Measurements from ENCODE around the gene NSG2. TPM values are rescaled to one million over a fixed set of nuclear protein-coding genes. Genes with fewer than 3 reads are reported as not detected.

Gene NSG2
- total and polyA plus RNA-seq, 3 donors from 2014 or later: 7.2 to 11.3 (median 8.4) TPM

DNA sequence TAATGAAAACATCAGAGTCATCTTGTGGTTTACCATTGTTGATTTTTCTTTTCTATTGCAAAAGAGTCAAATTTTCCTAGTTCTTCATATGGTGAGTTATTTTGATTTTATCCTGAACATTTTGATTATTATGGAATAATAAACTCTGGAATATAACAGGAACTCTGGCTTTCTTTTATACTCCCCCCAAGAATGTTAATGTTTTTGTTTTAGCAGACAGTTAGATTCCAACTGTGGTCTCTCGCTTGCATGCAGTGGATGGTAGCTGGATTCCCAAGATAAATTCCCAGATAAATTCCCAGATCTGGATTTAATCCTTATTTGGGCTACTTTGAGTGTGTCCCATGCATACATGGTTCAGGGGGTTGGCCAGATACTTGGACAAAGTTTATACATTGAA, 109.8 kb downstream of the NSG2 start:
- no peaks in the 10 kb centered on the region for H3K9me3 ChIP-seq
- no peaks in the 10 kb centered on the region for H3K4me1 ChIP-seq
- 71 to 97% methylated on average over 1 of the region's 1 CpG for WGBS, 2 donors
- no peaks in the 10 kb centered on the region for H3K27me3 ChIP-seq
- intact Hi-C loops (cut with DNase I; ENCODE audit: low total_unique reads): no loop called here
- DNase-seq: no peak
- H3K36me3 ChIP-seq (ENCODE audit: low read depth, missing control alignments): no peaks in the 10 kb centered on the region
- H3K27ac ChIP-seq: no peak overlapping the region
- TF ChIP-seq, protein P1, sequence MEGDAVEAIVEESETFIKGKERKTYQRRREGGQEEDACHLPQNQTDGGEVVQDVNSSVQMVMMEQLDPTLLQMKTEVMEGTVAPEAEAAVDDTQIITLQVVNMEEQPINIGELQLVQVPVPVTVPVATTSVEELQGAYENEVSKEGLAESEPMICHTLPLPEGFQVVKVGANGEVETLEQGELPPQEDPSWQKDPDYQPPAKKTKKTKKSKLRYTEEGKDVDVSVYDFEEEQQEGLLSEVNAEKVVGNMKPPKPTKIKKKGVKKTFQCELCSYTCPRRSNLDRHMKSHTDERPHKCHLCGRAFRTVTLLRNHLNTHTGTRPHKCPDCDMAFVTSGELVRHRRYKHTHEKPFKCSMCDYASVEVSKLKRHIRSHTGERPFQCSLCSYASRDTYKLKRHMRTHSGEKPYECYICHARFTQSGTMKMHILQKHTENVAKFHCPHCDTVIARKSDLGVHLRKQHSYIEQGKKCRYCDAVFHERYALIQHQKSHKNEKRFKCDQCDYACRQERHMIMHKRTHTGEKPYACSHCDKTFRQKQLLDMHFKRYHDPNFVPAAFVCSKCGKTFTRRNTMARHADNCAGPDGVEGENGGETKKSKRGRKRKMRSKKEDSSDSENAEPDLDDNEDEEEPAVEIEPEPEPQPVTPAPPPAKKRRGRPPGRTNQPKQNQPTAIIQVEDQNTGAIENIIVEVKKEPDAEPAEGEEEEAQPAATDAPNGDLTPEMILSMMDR (IDR thresholded peaks at IDR 0.05): no peak
- no peak for TF ChIP-seq POLR2A (IDR thresholded peaks at IDR 0.05)
- H3K4me3 ChIP-seq: no peak overlapping the region

DNA sequence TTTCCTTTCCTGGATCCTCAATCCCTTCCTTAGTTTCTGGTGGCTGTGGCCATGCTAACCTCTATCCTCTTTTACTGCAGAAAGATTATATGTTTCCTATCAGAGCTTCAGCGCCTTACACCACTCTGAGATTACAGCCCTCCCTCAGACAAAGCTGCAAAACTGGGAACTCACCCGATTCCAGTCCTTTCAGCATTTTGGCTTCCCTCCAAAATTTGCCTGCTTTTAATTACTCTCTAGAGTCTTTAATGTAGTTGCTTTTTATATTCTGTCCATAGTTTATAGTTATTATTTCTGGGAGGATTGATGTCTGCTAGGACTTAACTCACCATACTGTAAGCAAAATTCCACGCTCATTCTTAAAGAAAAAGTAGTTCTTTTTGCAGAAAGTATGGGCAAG, 110.2 kb downstream of the NSG2 start:
- TF ChIP-seq POLR2A (IDR thresholded peaks at IDR 0.05): no peak
- TF ChIP-seq, protein P1 (IDR thresholded peaks at IDR 0.05): no peak
- DNase-seq: no peak
- 53 to 62% methylated on average over 3 of the region's 3 CpGs for WGBS, 2 donors
- H3K4me1 ChIP-seq: no peaks in the 10 kb centered on the region
- H3K9me3 ChIP-seq: no peaks in the 10 kb centered on the region
- no peak overlapping the region for H3K27ac ChIP-seq
- intact Hi-C loops (cut with DNase I; ENCODE audit: low total_unique reads): no loop called here
- H3K27me3 ChIP-seq: no peaks in the 10 kb centered on the region
- H3K4me3 ChIP-seq: no peak overlapping the region
- H3K36me3 ChIP-seq (ENCODE audit: low read depth, missing control alignments): no peaks in the 10 kb centered on the region

DNA sequence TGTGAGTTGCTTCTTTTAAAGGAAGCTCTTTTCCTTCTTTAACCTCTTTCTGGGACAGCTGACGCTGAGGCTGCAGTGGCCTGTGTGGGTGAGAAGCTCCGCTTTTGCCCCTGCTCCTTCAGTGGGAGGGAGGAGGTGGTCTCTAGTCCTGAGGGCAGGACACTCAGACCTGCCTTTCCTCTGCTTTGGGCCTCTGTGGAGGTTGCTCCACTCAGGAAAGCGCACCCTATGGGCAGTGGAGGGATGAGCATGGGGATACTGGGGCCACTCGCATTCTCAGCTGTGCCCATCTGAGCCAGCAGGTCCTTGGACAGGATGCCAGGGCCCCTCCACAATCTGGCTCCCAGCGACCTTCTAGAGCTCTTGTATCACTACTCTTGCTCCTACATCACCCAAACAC, 111.5 kb downstream of the NSG2 start:
- 85 to 88% methylated on average over 4 to 5 of the region's 5 CpGs for WGBS, 2 donors

More for the DNA sequence above, 111.5 kb downstream of the NSG2 start:
- no peaks in the 10 kb centered on the region for H3K9me3 ChIP-seq
- intact Hi-C loops (cut with DNase I; ENCODE audit: low total_unique reads): no loop called here
- H3K36me3 ChIP-seq (ENCODE audit: low read depth, missing control alignments): no peaks in the 10 kb centered on the region
- no peak for TF ChIP-seq POLR2A (IDR thresholded peaks at IDR 0.05)
- TF ChIP-seq, protein P1 (IDR thresholded peaks at IDR 0.05): no peak
- no peaks in the 10 kb centered on the region for H3K27me3 ChIP-seq
- no peak overlapping the region for H3K4me3 ChIP-seq
- H3K27ac ChIP-seq: no peak overlapping the region
- no peak for DNase-seq
- H3K4me1 ChIP-seq: no peaks in the 10 kb centered on the region

Other genes starting within 250 kb of the NSG2 start
- 10 to 100 TPM; 52.9 to 64.4 TPM for gene CPEB4, start 157.4 kb upstream of the NSG2 start, total RNA-seq
- gene CPEB4, start 157.4 kb upstream of the NSG2 start, polyA plus RNA-seq (ENCODE audit: insufficient read depth, low read depth, low replicate concordance): 29.4 TPM
- gene C5orf47, start 56.5 kb upstream of the NSG2 start, total RNA-seq: 10 to 100 TPM; 26.0 to 43.5 TPM
- 29.0 TPM for gene C5orf47, start 56.5 kb upstream of the NSG2 start, polyA plus RNA-seq (ENCODE audit: insufficient read depth, low read depth, low replicate concordance)

Data from testis (tissue), 3 donors.